ENCODE results near the gene ECI1. TPM values are rescaled to one million over a fixed set of nuclear protein-coding genes. Genes with fewer than 3 reads are reported as not detected.
"Not testable (repeated sequence)": the region's sequence is repeated elsewhere in the genome, so short reads cannot be mapped to it uniquely, and the experiment has no call there.

ECI1 gene
- polyA plus RNA-seq, 3 donors, result 58.4 to 64.1 (median 58.7) TPM

DNA sequence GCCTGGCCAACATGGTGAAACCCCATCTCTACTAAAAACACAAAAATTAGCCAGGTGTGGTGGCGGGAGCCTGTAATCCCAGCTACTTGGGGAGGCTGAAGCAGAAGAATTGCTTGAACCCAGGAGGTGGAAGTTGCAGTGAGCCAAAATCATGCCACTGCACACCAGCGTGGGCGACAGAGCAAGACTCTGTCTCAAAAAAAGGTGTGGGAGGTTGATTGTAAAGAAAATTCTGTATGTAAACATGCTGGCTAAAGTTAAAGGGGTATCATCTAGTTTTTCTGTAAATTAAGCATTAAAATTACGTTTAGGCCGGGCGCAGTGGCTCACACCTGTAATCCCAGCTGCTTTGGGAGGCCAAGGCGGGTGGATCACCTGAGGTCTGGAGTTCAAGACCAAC, 7.1 kb upstream of the ECI1 start:
- DNase-seq (ENCODE audit: low read depth in 3 of 3, low spot score in 2 of 3), result not testable (repeated sequence)

DNA sequence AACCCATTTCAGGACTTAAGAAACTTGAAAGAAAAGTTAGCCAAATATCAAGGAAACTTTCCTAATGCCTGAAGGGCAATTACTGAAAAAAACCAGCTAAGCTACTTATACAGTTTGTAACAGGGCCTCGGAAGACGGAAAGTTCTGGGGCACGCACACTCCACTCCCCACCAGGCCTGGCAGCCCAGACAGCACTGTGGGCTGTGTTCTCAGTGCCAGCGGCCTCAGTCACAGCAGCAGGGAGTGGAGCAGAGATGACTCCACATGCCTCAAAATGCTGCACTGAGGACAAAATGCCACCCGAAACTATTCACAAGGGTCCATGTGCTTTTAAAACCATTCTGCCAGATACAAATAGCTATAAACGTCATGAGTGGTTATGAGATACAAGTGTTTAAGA, 6.3 kb upstream of the ECI1 start:
- DNase-seq (ENCODE audit: low read depth in 3 of 3, low spot score in 2 of 3), result no peak

DNA sequence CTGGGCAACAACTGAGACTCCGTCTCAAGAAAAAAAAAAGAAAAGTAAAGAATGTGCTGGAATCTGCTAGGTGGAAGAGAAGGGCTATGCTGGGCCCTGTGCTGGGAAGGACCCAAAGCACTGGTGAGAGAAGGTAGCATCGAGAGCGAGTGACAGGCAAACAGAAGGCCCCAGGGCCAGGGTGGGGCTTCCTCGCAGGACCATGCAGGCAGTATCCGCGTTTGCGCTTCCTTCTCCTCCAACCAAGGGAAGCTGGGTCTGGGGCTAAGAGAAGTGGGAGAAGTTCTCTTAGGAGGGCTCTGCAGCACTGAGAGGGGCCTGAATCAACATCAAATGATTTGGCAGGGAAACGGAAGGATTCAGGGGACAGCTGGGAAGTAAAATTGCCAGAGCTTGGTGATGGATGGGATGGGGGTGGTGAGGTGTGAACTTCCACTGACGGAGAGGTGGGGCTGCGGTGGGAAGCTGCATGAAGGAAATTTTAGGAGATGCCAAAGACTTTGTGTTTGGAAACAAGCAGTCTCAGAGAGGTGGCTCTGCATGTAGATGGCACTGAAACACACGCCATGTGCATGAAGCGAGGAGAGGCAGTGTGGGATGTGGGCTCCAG, 5.2 kb upstream of the ECI1 start:
- DNase-seq (ENCODE audit: low read depth in 3 of 3, low spot score in 2 of 3), result no peak

DNA sequence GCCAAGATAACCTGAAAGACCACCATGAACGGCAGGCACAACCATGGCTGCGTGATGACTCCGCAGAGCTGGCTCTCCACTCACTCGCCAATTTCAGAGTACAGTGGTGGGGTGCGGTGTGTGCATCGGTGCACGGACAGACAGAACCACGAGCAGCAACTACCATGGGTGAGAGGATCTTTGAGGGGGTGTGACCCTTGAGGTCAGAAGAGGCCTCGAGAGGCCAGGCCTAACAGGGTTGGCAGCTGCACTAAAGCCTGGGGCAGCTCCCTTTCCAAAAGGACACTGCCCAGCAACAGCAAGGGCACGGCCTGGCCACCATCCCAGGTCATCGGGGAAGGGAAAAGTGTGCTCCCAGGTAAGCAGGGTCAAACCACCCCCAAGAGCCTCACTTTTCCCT, 1.9 kb upstream of the ECI1 start:
- no peak for DNase-seq (ENCODE audit: low read depth in 3 of 3, low spot score in 2 of 3)

DNA sequence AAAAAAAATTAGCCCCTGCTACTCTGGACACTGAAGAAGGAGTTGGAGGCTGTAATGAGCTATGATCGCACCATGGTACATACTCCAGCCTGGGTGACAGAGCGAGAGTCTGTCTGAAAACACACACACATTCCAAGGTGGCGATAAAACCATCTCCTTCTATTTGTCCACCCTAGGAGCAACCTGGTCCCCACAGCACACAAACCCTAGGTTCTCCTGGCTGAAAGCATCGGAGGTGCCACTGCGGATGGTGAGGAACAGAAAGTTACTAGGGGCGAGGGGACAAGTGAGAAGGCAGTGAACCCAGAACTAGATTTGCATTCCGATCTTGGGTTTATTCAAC, 1.4 kb upstream of the ECI1 start:
- DNase-seq (ENCODE audit: low read depth in 3 of 3, low spot score in 2 of 3), result no peak

DNA sequence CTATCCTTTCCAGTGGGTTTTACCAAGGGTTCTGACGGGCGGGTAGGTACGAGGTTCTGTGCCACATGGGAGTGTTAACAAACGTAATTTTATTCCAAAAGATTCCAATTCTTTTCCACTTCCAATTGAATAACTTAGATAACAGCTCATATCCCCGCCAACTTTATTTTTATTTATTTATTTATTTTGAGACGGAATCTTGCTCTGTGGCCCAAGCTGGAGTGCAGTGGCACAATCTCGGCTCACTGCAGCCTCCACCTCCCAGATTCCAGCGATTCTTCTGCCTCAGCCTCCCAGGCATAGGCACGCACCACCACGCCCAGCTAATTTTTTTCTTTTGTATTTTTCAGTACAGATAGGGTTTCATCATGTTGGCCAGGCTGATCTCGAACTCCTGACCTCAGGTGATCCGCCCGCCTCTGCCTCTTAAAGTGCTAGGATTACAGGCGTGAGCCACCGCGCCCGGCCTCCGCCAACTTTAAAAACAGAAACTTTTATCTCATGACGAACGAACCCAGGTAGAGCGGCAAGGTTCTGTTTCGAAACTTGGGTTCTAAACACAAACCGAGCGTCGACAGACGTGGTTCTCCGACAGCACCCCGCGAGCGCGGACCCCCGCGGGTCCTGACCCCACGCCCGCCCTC, 613 bp downstream of the ECI1 start:
- DNase-seq (ENCODE audit: low read depth in 3 of 3, low spot score in 2 of 3), result no peak

DNA sequence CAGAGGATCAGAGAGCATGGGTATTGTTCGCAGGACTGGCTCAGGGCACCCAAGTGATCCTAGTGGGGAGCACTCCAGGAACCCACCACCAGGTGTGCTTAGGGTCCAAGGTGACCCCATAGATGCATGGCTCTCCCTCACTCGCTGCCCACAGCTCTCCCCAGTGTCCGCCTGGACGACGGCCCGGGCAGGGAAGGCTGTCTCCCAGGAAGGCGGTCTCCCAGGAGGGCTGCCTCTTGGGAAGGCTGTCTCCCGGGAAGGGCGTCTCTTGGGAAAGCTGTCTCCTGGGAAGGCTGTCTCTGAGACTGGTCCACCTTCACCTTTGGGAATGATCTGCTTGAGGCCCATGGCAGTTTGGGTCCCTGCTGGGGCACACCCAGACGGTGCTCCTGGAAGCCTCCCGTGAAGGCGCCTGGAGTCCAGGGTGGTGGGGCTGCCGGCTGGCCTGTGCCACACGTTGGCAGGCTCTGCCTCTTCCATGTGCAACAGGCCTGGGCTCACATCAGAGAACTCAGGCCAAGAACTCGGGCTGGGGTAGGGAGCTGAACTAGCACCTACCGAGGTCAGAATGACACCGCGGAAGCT, 5.0 kb downstream of the ECI1 start:
- DNase-seq (ENCODE audit: low read depth in 3 of 3, low spot score in 2 of 3), result no peak

DNA sequence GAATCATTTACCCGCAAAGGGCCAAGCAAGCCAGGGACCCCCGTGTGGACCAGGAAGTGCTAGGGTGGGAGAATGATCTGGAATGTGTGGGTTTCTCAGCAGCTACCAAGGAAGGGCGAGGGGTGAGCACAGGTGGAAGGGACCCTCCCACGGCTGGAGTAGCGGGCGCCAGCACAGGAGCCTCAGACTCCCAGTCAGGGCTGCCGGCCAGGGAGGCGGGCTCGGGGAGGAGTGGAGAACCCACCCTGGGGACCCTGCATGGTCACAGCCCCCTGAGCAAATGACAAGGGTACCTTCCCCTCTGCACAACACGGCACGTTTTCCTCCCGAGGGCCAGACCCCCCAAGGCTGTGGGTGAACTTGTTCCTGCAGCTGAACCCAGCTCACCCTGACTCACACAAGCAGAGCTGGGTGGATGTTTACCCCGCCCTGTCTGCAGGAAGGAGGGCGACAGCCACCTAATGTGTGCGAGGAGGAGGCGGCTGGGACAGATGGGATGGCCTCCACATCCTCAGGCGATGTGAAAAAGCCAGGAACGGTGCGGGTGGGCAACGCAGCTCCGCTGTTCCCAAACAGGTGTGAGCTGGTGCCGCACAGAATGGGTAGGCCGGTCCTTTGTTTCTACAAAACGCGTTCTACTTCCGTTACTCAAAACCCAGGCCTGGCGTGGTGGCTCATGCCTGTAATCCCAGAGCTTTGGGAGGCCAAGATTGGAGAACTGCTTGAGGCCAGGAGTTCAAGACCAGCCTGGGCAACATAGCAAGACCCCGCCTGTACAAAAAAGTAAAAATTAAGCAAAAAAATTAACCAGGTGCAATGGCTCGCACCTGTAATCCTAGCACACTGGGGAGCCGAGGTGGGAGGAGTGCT, 6.2 kb downstream of the ECI1 start:
- DNase-seq (ENCODE audit: low read depth in 3 of 3, low spot score in 2 of 3), result no peak

DNA sequence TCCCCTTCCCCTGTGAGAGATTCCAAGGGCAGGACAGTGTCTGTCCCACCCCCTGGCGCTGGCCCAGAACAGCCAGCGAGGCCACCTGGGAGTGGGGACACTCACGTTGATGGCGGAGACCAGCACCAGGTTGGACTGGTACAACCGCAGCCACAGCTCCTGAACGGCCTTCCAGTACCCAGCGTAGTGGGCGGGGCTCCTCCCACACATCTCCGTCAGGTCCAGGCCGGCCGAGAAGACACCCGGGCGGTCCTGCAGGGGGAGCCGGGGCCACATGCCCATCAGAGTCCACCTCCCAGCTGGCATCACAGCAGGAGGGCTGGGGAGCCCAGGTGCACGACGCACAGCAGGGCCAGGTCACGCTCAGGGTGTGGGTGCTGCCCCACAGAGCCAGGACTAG, 7.1 kb downstream of the ECI1 start:
- DNase-seq (ENCODE audit: low read depth in 3 of 3, low spot score in 2 of 3), result no peak

DNA sequence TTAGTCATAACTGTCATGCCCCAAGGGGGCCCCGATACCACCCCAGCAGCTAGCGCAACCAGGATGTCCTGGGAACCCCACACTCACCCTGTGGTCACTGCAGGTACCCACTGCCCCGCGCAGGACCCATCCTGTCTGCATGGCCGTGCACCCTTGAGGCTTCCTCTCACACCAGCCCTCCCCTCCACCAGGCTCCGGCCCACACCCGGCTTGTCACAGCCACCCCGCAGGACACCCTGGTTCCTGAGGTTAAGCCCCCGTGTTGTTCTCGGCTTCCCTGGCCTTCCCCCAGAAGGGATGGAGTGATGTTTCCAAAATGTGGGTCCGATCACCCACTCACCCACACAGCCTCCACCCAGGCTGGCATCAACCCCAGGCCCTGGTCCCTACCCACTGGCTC, 7.6 kb downstream of the ECI1 start:
- no peak for DNase-seq (ENCODE audit: low read depth in 3 of 3, low spot score in 2 of 3)

DNA sequence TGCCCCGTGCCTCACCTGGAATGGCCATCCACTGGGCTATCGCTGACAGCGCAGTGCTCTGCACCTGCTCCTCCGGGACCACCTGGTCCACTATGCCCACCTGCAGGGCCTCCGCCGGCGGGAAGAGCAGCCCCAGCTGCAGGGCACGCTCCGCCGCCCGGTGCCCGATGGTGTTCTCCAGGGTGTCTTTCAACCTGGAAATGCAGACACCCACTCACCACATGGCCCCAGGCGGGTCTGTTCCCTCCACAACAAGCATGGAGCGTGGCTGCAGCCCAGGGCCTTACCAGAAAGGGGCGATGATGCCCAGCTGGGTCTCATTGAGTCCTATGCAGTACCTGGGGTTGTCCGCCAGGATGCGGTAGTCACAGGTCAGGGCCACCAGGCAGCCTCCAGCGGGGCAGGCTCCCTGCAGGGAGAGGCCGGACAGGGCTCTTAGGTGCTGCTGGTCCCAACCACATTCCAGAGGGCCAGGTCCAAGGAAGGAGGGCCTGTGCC, 8.3 kb downstream of the ECI1 start:
- DNase-seq (ENCODE audit: low read depth in 3 of 3, low spot score in 2 of 3), result no peak

DNA sequence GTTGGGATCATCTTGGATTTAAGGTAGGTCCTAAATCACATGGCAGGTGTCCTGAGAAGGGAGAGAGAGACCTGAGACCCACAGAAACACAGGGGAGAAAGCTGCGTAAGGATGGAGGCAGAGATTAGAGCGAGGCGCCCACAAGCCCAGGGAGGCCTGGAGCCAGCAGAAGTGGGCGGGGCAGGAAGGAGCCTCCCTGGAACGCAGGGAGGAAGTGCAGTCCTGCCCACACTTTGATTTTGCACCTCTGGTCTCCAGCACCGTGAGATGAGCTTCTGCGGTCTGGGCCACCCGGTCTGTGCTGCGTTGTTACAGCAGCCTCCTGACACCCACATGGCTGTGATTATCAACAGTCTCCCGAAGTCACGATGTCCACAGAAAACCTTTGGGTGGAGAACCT, 8.8 kb downstream of the ECI1 start:
- DNase-seq (ENCODE audit: low read depth in 3 of 3, low spot score in 2 of 3), result no peak

DNA sequence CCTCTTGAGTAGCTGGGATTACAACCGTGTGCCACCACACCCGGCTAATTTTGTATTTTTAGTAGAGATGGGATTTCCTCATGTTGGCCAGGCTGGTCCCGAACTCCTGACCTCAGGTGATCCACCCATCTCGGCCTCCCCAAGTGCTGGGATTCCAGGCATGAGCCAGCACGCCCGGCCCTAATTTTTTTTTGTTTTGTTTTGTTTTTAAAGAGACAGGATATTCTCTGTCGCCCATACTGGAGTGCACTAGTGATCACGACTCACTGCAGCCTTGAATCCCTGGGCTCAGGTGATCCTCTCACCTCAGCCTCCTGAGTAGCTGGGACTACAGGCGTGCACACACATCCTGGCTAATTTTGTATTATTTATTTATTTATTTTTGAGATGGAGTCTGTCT, 11.1 kb downstream of the ECI1 start:
- not testable (repeated sequence) for DNase-seq (ENCODE audit: low read depth in 3 of 3, low spot score in 2 of 3)

DNA sequence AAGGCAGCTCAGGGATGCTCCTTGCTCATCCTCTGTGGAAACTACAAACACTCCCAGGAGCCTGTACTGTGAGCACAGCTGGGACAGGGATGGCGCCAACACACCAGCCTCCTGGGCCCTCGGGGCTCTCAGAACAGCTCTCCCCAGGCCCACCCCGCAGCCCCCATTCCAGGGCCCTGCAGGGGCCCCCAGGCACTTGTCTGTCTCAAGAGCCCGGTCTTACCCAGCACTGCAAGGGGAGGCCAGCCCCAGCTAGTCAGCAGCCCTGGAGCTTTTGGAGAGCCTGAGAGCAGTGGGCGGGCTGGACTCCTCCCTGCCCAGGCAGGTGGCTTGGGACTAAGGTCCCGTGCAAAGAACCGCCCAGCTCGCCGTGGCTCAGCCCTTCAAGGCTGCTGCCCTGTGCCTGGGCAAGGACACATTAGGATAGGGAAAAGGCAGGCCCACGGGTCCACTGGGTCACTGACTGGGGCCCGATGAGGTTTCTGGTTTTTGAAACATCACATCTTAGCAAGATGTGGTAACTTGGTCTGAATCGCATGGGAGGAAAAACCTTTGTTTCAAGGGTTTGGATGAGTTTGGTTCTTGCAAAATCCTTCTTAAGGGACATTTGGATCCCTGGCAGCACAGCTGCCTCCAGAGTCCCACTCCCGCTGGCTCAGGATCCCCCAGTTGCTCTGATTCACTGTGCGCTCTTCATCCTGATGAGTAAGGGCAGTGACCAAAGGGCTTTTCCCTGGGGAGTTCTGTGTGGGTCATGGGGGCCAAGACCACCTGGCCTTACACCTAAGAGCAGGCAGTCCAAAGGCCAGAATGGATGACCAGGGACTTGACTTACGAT, 12.3 kb downstream of the ECI1 start:
- DNase-seq (ENCODE audit: low read depth in 3 of 3, low spot score in 2 of 3), result no peak

DNA sequence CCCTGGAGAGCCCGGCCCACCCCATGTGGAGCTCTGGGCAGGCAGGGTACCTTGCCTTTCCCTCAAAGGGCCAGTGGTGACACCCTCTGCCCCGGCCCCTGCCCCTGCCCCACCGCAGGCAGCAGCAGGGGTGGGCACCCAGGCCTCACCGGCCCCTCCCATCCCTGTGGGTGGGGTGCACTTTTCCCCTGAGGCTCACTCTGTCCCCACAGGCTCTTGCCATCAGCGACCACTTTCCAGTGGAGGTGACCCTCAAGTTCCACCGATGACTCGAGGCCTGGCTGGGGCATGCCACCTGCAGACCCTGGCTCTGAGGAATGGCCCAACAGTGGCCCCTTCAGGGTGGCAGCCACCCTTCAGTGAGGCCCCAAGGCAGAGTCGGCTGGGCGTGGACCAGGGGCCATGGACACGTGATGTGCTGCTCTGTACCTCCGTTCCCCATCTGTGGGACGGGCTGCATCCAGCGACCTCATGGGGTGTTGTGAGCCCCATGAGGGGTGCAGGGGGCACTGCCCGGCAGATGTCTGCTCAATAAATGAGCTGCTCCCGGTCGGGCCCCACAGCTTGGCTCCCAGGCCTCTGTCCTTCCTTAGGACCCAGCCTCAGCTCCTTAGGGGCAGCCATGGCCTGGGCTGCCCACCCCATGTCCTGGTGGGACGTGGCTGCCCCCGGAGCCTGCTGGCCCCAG, 13.1 kb downstream of the ECI1 start:
- DNase-seq (ENCODE audit: low read depth in 3 of 3, low spot score in 2 of 3), result no peak

DNA sequence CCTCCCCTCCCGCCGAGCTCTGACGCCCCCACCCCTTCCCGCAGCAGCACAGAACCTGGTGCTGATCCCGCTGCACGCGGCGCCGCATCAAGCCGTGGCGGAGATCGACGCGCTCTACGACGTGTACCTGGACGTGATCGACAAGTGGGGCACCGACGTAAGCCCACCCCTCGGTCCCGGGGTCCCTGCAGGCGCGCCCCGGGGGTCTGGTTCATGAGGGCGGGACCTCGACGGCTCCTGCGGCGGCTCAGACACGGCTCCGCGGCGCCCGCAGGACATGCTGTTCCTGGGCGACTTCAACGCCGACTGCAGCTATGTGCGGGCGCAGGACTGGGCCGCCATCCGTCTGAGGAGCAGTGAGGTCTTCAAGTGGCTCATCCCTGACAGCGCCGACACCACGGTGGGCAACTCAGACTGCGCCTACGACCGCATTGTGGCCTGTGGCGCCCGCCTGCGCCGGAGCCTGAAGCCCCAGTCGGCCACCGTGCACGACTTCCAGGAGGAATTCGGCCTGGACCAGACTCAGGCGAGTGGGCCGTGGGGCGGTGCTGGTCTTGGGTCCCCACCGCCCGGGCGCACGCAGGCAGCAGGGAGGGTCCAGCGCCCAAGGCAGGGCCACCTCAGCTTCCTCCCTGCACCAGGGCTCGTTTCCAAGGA, 13.8 kb downstream of the ECI1 start:
- no peak for DNase-seq (ENCODE audit: low read depth in 3 of 3, low spot score in 2 of 3)

DNA sequence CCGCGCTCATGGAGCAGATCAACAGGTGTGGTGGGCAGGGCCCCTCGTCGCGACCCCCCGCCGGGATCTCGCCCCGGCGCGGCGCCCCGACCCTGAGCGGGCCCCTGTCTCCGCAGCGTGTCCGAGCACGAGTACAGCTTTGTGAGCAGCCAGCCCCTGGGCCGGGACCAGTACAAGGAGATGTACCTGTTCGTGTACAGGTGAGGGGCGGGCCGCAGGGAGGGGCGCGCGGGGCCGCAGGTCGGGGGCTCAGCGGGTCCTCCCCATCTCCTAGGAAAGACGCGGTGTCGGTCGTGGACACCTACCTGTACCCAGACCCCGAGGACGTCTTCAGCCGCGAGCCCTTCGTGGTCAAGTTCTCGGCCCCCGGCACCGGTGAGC, 14.3 kb downstream of the ECI1 start:
- no peak for DNase-seq (ENCODE audit: low read depth in 3 of 3, low spot score in 2 of 3)

DNA sequence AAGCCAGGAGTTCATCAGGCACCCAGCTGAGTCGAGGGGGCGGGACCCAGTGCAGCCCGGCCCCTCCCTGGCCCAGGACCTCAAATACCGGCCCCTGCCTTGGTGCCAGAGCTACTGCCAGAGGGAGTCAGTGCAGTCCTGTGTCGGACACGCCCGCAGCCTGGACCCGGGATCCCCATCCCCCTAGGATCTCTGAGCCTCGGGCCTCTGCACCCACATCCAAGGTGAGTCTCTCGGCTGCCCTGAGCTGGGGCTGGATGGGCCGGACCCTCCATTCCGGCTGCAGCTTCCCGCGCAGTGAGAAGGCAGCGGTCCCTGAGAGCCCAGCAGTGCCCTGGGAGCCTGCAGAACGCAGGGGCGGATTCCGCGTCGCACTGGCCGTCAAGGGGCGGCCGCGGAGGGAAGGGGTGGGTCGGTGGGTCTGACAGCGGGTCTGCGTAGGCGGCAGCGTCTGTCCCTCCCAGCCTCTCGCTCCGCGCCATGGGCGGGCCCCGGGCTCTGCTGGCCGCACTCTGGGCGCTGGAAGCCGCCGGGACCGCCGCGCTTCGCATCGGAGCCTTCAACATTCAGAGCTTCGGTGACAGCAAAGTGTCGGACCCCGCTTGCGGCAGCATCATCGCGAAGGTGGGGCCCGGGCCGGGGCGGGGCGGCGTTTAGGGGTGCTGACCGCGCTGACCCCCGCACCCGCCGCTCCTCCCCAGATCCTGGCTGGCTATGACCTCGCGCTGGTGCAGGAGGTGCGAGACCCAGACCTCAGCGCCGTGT, 14.9 kb downstream of the ECI1 start, which contains the start of gene DNASE1L2:
DNASE1L2 (plus strand) TSS at position 108 of the 765 bp plus-strand sequence; CDS start at position 481, 373 bp downstream.
- DNase-seq (ENCODE audit: low read depth in 3 of 3, low spot score in 2 of 3), result no peak

All from right renal cortex interstitium (tissue), 3 donors.